Measurements from ENCODE around the gene SNRK.

The SNRK gene

GRCh38 chr3:43394041-43394554 lies 107.8 kb downstream of the SNRK start:
- Histone ChIP-seq H3K27ac (peak overlapping the region; percentile 41), H3K27me3 (replicated peaks) (no peaks in the 10 kb centered on the region), H3K4me3 (ENCODE audit: low read depth, low read length) (no peak overlapping the region), H3K36me3 (replicated peaks) (no peaks in the 10 kb centered on the region)
- in situ Hi-C loops (cut with HindIII; ENCODE audit: low pct_ligation_motif_present, low sequenced_read_pairs), result no loop called here
- DNase-seq, result peak; percentile 71
- TF ChIP-seq CTCF (IDR thresholded peaks at IDR 0.05; ENCODE audit: low read depth, low read length, missing control alignments), result no peak

- in situ Hi-C loops (cut with HindIII; ENCODE audit: low pct_ligation_motif_present, low sequenced_read_pairs), result no loop called here
- Histone ChIP-seq H3K27me3 (replicated peaks) (no peaks in the 10 kb centered on the region), H3K4me3 (ENCODE audit: low read depth, low read length) (no peak overlapping the region), H3K36me3 (replicated peaks) (no peaks in the 10 kb centered on the region), H3K27ac (no peak overlapping the region)
- DNase-seq, result no peak
- no peak for TF ChIP-seq CTCF (IDR thresholded peaks at IDR 0.05; ENCODE audit: low read depth, low read length, missing control alignments)
Measured at GRCh38 chr3:43399034-43399433, 112.7 kb downstream of the SNRK start.

- no peak overlapping the region for H3K27ac ChIP-seq
- H3K27me3 ChIP-seq (replicated peaks), result no peaks in the 10 kb centered on the region
- in situ Hi-C loops (cut with HindIII; ENCODE audit: low pct_ligation_motif_present, low sequenced_read_pairs), result no loop called here
- TF ChIP-seq CTCF (IDR thresholded peaks at IDR 0.05; ENCODE audit: low read depth, low read length, missing control alignments), result no peak
- no peak overlapping the region for H3K4me3 ChIP-seq (ENCODE audit: low read depth, low read length)
- H3K36me3 ChIP-seq (replicated peaks), result no peaks in the 10 kb centered on the region
- DNase-seq, result no peak
Measured at GRCh38 chr3:43400167-43400566, 113.8 kb downstream of the SNRK start.
